ENCODE results near the gene SLC15A1. TPM values are rescaled to one million over a fixed set of nuclear protein-coding genes. Genes with fewer than 3 reads are reported as not detected.

SLC15A1 gene
- total RNA-seq, 4 donors from 2014 or later, result 0.57 TPM; not detected in 3

DNA sequence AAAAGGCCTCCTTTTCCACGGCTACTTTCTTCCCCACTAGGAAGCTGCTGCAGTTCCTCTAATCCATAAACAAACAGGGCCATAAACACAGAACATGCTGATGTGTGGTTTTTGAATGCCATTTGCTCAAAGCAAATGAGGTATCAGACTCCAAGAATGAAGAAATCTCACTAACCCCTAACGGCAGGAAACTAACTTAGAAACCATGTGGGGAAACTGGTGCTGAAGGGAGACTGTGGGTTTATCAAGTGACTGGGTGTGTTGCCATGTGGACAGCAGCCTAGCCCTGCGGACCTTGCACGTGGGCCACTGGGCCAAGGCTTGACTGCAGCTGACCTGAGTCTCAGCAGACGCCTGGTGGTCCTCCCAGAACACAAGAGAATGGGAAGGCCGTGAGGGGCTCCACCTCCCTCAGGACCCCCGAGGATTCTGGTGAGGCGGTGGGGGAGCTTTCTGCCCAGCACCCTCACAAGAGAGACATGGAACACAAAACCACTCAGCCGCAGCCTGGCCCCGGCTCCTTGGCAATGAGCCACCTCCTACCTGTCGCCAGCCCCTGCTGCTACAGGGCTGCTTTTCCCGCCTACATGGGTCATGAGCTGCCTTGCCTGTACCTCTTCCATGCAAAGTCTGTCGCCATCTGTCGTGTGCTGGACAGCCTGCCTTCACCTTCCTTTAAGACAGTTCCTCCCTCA, 10.6 kb downstream of the SLC15A1 start:
- no peak overlapping the region for H3K4me3 ChIP-seq
- no peak overlapping the region for H3K27ac ChIP-seq
- H3K27me3 ChIP-seq, result no peaks in the 10 kb centered on the region
- H3K4me1 ChIP-seq, result no peaks in the 10 kb centered on the region
- H3K9me3 ChIP-seq, result no peaks in the 10 kb centered on the region
- no peak for TF ChIP-seq POLR2AphosphoS5 (IDR thresholded peaks at IDR 0.05)
- no peak for ATAC-seq
- 87 to 89% methylated on average over 3 to 7 of the region's 14 CpGs for WGBS, 2 donors (ENCODE audit: low coverage in 1 of 2)
- no peaks in the 10 kb centered on the region for H3K36me3 ChIP-seq

- Histone ChIP-seq H3K27me3 (no peaks in the 10 kb centered on the region), H3K27ac (no peak overlapping the region), H3K4me1 (no peaks in the 10 kb centered on the region), H3K36me3 (no peaks in the 10 kb centered on the region), H3K4me3 (no peak overlapping the region), H3K9me3 (no peaks in the 10 kb centered on the region)
- WGBS, 2 donors (ENCODE audit: low coverage in 1 of 2), result 81 to 89% methylated on average over 3 of the region's 8 CpGs
- TF ChIP-seq POLR2AphosphoS5 (IDR thresholded peaks at IDR 0.05), result no peak
- TF ChIP-seq POLR2A (IDR thresholded peaks at IDR 0.05), result no peak
- TF ChIP-seq EP300 (IDR thresholded peaks at IDR 0.05), result no peak
- TF ChIP-seq, protein P1, sequence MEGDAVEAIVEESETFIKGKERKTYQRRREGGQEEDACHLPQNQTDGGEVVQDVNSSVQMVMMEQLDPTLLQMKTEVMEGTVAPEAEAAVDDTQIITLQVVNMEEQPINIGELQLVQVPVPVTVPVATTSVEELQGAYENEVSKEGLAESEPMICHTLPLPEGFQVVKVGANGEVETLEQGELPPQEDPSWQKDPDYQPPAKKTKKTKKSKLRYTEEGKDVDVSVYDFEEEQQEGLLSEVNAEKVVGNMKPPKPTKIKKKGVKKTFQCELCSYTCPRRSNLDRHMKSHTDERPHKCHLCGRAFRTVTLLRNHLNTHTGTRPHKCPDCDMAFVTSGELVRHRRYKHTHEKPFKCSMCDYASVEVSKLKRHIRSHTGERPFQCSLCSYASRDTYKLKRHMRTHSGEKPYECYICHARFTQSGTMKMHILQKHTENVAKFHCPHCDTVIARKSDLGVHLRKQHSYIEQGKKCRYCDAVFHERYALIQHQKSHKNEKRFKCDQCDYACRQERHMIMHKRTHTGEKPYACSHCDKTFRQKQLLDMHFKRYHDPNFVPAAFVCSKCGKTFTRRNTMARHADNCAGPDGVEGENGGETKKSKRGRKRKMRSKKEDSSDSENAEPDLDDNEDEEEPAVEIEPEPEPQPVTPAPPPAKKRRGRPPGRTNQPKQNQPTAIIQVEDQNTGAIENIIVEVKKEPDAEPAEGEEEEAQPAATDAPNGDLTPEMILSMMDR (IDR thresholded peaks at IDR 0.05), result no peak
- no peak for ATAC-seq
These were observed 12.3 kb downstream of the SLC15A1 start for GRCh38 chr13:98740131-98740530.

DNA sequence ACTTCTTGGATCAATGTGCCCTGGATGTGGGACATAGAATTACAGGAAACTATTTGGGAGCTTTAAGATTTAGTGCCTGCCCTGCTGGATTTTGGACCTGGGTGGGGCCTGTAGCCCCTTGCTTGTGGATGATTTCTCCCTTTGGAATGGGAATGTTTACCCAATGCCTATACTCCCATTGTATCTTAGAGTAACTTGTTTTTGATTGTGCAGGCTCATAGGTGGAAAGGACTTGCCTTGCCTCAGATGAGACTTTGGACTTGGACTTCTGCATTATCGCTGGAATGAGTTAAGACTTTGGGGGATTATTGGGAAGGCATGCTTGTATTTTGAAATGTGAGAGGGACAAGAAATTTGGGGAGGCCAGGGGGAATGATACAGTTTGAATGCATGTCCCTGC, 13.5 kb downstream of the SLC15A1 start:
- H3K4me3 ChIP-seq, result no peak overlapping the region
- H3K9me3 ChIP-seq, result no peaks in the 10 kb centered on the region
- no peaks in the 10 kb centered on the region for H3K27me3 ChIP-seq
- ATAC-seq, result no peak
- H3K27ac ChIP-seq, result no peak overlapping the region
- TF ChIP-seq, protein P1 (IDR thresholded peaks at IDR 0.05), result no peak
- H3K4me1 ChIP-seq, result no peaks in the 10 kb centered on the region
- WGBS, 2 donors (ENCODE audit: low coverage in 1 of 2), result 89 to 100% methylated on average over 1 of the region's 1 CpG
- H3K36me3 ChIP-seq, result no peaks in the 10 kb centered on the region

DNA sequence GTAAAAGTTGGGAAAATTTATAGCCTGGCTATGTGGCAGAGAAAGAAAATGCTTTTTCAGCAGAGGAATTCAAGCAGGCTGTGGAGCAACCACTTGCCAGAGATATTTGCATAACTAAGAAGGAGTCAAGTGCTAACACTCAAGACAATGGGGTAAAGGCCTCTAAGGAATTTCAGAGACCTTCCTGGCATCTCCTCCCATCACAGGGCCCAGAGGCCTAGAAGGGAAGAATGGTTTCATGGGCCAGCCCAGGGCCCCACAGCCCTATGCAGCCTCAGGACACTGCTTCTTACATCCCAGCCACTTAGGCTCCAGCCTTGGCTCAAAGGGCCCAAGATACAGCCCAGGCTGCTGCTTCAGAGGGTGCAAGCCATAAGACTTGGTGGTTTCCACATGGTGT, 14.3 kb downstream of the SLC15A1 start:
- TF ChIP-seq, protein P1 (IDR thresholded peaks at IDR 0.05), result no peak
- no peak for TF ChIP-seq POLR2A (IDR thresholded peaks at IDR 0.05)
- TF ChIP-seq EP300 (IDR thresholded peaks at IDR 0.05), result no peak
- TF ChIP-seq POLR2AphosphoS5 (IDR thresholded peaks at IDR 0.05), result no peak
- Histone ChIP-seq H3K4me3 (no peak overlapping the region), H3K4me1 (no peaks in the 10 kb centered on the region), H3K27me3 (no peaks in the 10 kb centered on the region), H3K27ac (no peak overlapping the region), H3K36me3 (no peaks in the 10 kb centered on the region), H3K9me3 (no peaks in the 10 kb centered on the region)
- no peak for ATAC-seq

DNA sequence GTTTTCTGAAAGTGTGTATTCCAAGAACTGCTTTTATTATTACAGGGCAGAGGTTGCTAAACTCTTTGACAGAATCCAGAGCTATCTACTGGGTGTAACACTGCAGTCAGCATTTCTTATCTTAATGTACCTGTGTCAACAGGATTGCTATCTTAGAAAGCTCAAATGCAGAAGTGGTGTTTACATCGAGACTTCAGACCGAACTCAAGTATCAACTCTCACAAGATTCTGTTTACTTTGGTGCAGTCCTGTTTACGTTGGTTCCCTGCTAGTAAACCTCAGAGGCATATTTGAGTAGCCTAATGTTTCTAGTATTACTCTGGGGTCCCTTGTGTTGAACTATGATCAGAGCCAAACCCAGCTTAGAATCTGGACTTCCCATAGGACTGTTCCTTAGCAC, 20.5 kb downstream of the SLC15A1 start:
- Histone ChIP-seq H3K36me3 (no peaks in the 10 kb centered on the region), H3K27me3 (no peaks in the 10 kb centered on the region), H3K9me3 (no peaks in the 10 kb centered on the region), H3K4me3 (no peak overlapping the region), H3K27ac (no peak overlapping the region), H3K4me1 (no peaks in the 10 kb centered on the region)
- ATAC-seq, result no peak
- 54 to 59% methylated on average over 3 of the region's 3 CpGs for WGBS, 2 donors (ENCODE audit: low coverage in 1 of 2)
- TF ChIP-seq, protein P1 (IDR thresholded peaks at IDR 0.05), result no peak
- no peak for TF ChIP-seq EP300 (IDR thresholded peaks at IDR 0.05)
- TF ChIP-seq POLR2AphosphoS5 (IDR thresholded peaks at IDR 0.05), result no peak
- TF ChIP-seq POLR2A (IDR thresholded peaks at IDR 0.05), result no peak

All from gastroesophageal sphincter (tissue), 4 donors.